ENCODE measurements around the gene SMYD2. TPM values are rescaled to one million over a fixed set of nuclear protein-coding genes. Genes with fewer than 3 reads are reported as not detected.

Gene SMYD2
- total and polyA plus RNA-seq, 8 donors, result 12.9 to 26.3 (median 16.8) TPM

DNA sequence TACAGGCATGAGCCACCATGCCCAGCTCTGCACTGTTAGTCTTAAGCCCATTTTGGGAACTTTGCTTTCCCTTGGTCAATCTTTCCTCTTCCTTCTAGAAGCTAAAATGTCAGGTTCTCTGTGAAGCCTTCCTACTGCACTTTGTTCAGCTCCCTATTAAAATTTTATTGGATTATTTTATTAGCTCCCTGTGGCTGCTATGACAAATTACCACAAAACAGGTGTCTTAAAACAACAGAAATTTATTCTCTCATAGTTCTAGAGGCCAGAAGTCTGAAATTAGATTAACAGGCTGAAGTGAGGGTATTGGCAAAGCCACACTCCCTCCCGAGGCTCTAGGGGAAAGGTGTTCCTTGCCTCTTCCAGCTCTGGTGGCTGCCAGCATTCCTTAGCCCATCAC lies 4.2 kb upstream of the SMYD2 start:
- WGBS, 2 donors, result 37 to 54% methylated on average over 1 of the region's 1 CpG

DNA sequence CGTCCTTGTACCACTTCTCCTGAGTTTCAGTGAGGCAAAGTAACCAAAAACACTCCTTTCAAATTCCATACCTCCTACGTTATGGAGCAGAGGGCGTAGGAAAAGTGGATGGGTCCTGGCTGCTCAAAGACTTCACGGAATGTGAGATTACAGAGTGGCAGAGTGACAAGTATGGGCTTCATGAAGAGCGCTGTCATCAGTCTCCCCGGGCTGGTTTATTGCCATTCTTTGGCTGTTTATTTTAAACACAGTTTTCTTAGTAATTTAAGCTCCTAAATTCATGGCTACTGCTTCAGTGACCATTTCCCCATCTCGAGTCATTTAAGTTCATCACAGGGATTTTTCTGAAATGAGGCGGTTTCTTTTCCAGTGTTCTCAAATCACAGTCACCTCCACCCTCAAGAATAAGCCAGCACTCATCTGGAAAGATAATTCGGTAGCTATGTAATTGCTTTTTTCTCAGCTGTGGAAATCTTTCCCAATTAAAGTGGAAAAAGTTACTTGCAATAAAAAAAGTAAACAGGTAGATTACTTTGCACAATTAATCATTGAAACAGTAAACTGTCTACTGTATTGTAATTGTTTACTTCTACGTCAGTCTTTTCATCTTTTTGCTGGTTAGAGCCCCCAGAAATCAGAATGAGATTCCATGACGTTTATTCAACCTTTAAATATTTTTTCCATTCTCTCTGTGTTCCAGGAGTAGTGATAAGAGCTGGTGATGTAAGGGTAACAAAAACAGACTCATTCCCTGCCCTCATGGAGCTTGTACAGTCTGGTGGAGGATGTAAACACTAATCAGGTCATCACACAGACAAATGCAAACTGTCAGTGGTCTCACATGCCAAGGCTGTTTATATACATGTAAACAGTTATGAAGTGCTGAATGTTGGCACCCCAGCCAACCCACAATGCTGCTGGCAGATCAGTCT lies 3.0 kb upstream of the SMYD2 start:
- intact Hi-C loops (cut with DNase I), result loop anchor here in 1 of 3 donors (10.0 kb wide), 1 partner anchor 47 kb away; no protein-coding TSS in a partner anchor

More for the DNA sequence above, 4.2 kb upstream of the SMYD2 start:
- TF ChIP-seq, protein P1, sequence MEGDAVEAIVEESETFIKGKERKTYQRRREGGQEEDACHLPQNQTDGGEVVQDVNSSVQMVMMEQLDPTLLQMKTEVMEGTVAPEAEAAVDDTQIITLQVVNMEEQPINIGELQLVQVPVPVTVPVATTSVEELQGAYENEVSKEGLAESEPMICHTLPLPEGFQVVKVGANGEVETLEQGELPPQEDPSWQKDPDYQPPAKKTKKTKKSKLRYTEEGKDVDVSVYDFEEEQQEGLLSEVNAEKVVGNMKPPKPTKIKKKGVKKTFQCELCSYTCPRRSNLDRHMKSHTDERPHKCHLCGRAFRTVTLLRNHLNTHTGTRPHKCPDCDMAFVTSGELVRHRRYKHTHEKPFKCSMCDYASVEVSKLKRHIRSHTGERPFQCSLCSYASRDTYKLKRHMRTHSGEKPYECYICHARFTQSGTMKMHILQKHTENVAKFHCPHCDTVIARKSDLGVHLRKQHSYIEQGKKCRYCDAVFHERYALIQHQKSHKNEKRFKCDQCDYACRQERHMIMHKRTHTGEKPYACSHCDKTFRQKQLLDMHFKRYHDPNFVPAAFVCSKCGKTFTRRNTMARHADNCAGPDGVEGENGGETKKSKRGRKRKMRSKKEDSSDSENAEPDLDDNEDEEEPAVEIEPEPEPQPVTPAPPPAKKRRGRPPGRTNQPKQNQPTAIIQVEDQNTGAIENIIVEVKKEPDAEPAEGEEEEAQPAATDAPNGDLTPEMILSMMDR (IDR thresholded peaks at IDR 0.05), result no peak
- Histone ChIP-seq H3K27ac (no peak overlapping the region), H3K4me3 (no peak overlapping the region), H3K36me3 (no peaks in the 10 kb centered on the region), H3K9me3 (no peaks in the 10 kb centered on the region), H3K27me3 (no peaks in the 10 kb centered on the region), H3K4me1 (no peaks in the 10 kb centered on the region)
- FAIRE-seq, result no peak
- intact Hi-C loops (cut with DNase I), result loop anchor here in 1 of 3 donors (10.0 kb wide), 1 partner anchor 48 kb away; no protein-coding TSS in a partner anchor
- ATAC-seq, result no peak
- DNase-seq, result no peak

DNA sequence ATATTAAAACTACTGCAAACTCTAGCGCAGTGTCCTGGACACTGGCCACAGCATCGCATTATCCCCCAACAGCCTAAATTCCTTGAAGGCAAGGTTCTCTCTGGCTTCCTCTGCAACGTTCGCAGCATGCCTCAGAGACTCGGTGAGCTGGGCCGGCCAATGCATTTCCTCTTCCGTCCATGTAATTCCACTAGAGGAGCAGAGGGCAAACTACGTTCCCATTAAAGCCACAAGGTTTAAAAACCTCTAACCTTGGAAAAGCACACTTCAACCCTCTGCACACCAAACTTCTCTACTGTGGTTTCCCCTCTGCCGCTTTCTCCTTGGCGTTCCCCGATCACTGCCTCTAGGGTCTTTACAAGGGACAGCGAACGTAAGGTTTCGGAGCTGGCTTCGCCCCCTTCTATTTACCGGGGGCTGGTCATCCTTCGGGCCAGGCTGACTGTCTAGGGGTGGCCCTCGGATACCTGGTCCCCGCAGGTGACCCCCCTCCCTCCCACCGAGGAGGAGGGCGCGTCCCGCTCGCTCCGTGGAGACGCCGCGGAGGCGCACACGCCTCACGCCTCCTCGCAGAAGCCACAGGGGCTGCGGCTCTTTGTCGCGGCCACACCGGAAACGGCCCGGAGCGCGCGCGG lies 456 bp upstream of the SMYD2 start:
- Histone ChIP-seq H3K4me3 (peak overlapping the region; percentile 64 to 93 (median 67)), H3K36me3 (no peaks in the 10 kb centered on the region), H3K9me3 (no peaks in the 10 kb centered on the region), H3K4me1 (peaks cover 0 to 12% (median 11%) of the 10 kb centered on the region in 3 donors), H3K27me3 (no peaks in the 10 kb centered on the region), H3K27ac (peak overlapping the region; percentile 83 to 93 (median 92))
- FAIRE-seq (no peak), ATAC-seq (peak; percentile 28 to 59 (median 52)), DNase-seq (peak in 5 of 6 donors; percentile 21 to 68 (median 42))
- 0 to 1% methylated on average over 42 of the region's 42 CpGs for WGBS, 2 donors
- intact Hi-C loops (cut with DNase I), result no loop called here
- TF ChIP-seq, protein P1 (IDR thresholded peaks at IDR 0.05), result no peak

More for the DNA sequence above, 3.0 kb upstream of the SMYD2 start:
- no peaks in the 10 kb centered on the region for H3K9me3 ChIP-seq
- H3K27me3 ChIP-seq, result no peaks in the 10 kb centered on the region
- TF ChIP-seq, protein P1 (IDR thresholded peaks at IDR 0.05), result no peak
- FAIRE-seq (no peak), ATAC-seq (no peak), DNase-seq (no peak)
- H3K27ac ChIP-seq, result no peak overlapping the region
- WGBS, 2 donors, result 79 to 86% methylated on average over 11 of the region's 11 CpGs
- peaks cover 0 to 6% (median 2%) of the 10 kb centered on the region in 3 donors for H3K4me1 ChIP-seq
- H3K4me3 ChIP-seq, result no peak overlapping the region
- H3K36me3 ChIP-seq, result no peaks in the 10 kb centered on the region

DNA sequence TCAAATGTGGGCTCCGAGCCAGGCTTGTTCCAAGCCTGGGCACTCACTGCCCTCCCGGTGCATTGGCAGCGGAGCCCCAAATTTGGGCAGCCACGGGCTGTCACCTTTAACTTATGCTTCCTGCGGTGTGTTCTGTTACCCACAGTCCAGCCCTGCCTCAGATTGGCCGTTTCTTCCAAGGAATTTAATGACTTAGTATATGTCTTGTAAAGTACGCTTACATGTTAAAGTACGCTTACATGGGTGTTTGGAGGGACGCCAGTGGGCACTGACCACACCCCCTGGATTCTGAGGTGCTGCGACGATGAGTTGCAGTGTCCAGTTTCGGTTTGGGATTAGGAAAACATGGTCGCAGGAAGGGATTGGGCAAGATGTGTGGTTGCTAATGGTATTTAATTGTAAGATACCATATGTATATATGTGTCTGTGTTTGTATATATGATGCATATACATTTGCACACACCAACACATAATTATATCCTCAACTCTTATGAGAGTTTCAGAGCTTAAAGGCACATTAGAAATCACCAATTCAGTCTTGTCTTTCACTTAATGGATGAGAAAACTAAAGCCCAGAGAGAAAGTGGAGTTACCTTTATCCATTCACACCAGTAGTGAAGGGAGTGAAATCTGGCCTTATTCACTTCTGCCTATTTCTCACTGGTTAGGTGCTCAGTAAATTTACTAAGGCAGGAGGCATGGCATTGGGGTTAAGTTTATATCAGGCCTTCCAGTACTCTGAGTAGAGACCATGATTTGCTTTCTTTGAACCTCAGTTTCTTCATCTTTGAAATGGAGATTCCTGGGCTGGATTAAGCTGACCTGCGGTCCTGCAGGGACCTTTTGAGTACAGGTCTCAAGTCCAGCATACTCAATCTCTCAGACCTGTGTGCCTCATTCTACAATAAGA lies 1.0 kb downstream of the SMYD2 start:
- Histone ChIP-seq H3K36me3 (no peaks in the 10 kb centered on the region), H3K9me3 (no peaks in the 10 kb centered on the region), H3K27me3 (no peaks in the 10 kb centered on the region), H3K4me1 (peaks cover 0 to 12% (median 11%) of the 10 kb centered on the region in 3 donors), H3K4me3 (peak overlapping the region; percentile 64 to 93 (median 75)), H3K27ac (peak overlapping the region; percentile 83 to 93 (median 92))
- FAIRE-seq, result no peak
- 6 to 7% methylated on average over 14 of the region's 14 CpGs for WGBS, 2 donors
- peak; percentile 5 to 39 (median 21) for ATAC-seq
- DNase-seq, result peak in 3 of 6 donors; percentile 40 to 71 (median 59)
- intact Hi-C loops (cut with DNase I), result no loop called here
- TF ChIP-seq, protein P1 (IDR thresholded peaks at IDR 0.05), result no peak

Data from pancreas (tissue), 10 donors.